HEK293 (cell line): ENCODE data around the gene NAT8.
"Not testable (repeated sequence)": the region's sequence is repeated elsewhere in the genome, so short reads cannot be mapped to it uniquely, and the experiment has no call there.

ENCODE experiments used
- CTCF ChIA-PET: fragments of 350-600 bp; formaldehyde crosslinking; extraction: SDS; loops from one replicate; lab custom pipeline; 2021; ENCODE audit warnings: antibody characterized with exemption; lab: Yijun Ruan, JAX
- POLR2A ChIA-PET: fragments of 300-600 bp; formaldehyde crosslinking; extraction: SDS; loops from one replicate; lab custom pipeline; 2020; ENCODE audit warnings: antibody characterized with exemption, inconsistent platforms; lab: Yijun Ruan, JAX
- H3K27ac ChIP-seq: fragments of 200-500 bp; sonication (Bioruptor generic); 2 replicates; pipeline ENCODE4 v1.5.1; 2014; ENCODE audit warnings: low read depth, low read length, control low read depth, inconsistent platforms; ENCODE audit errors: extremely low read depth
- H3K36me3 ChIP-seq, 2 experiments: fragments of 200-500 bp in 1 of 2; sonication (Bioruptor generic) in 1 of 2; 1 replicate in 1 of 2; 2 replicates in 1 of 2; pipeline ENCODE4 v1.5.1; 2014 to 2017; ENCODE audit warnings: inconsistent platforms in 2 of 2, low read length in 2 of 2; ENCODE audit not compliant: control insufficient read depth in 2 of 2, insufficient read depth in 1 of 2
- H3K4me1 ChIP-seq: fragments of 200-500 bp; sonication (Bioruptor generic); 2 replicates; pipeline ENCODE4 v1.5.1; 2014; ENCODE audit warnings: mild to moderate bottlenecking, low read length, inconsistent platforms; ENCODE audit not compliant: control insufficient read depth, insufficient read depth
- H3K4me3 ChIP-seq: 2 replicates; pipeline ENCODE4 v1.5.1; 2011; ENCODE audit warnings: low read depth, mild to moderate bottlenecking, control low read depth, low read length, moderate library complexity
- H3K9me3 ChIP-seq: fragments of 200-500 bp; sonication (Bioruptor generic); 2 replicates; pipeline ENCODE4 v1.5.1; 2014; ENCODE audit warnings: low read depth, low read length, inconsistent platforms; ENCODE audit not compliant: control insufficient read depth, insufficient read depth
- ATF2 ChIP-seq: fragments of 450-650 bp; formaldehyde crosslinking; IDR thresholded peaks from 2 replicates; pipeline ENCODE4 v1.5.1; 2016; ENCODE audit warnings: missing biosample characterization, missing genetic modification characterization, low read depth
- EGR2 ChIP-seq: fragments of 450-650 bp; formaldehyde crosslinking; IDR thresholded peaks from 2 replicates; pipeline ENCODE4 v1.5.1; 2016; ENCODE audit warnings: low read depth, missing biosample characterization, missing genetic modification characterization
- GLIS1 ChIP-seq: fragments of 450-650 bp; formaldehyde crosslinking; IDR thresholded peaks from 2 replicates; pipeline ENCODE4 v1.5.1; 2016; ENCODE audit warnings: missing biosample characterization, missing genetic modification characterization
- MEIS1 ChIP-seq: sonication (generic); formaldehyde crosslinking; IDR thresholded peaks from 2 replicates; pipeline ENCODE4 v1.8.1; 2022; ENCODE audit warnings: missing genetic modification reagents, mild to moderate bottlenecking, borderline replicate concordance
- MYNN ChIP-seq: fragments of 450-650 bp; formaldehyde crosslinking; IDR thresholded peaks from 2 replicates; pipeline ENCODE4 v1.5.1; 2016; ENCODE audit warnings: missing biosample characterization, missing genetic modification characterization, borderline replicate concordance
- OSR2 ChIP-seq: fragments of 450-650 bp; formaldehyde crosslinking; IDR thresholded peaks from 2 replicates; pipeline ENCODE4 v1.5.1; 2016; ENCODE audit warnings: missing biosample characterization, missing genetic modification characterization
- PBX3 ChIP-seq: sonication (generic); formaldehyde crosslinking; IDR thresholded peaks from 2 replicates; pipeline ENCODE4 v1.8.1; 2022; ENCODE audit warnings: mild to moderate bottlenecking, moderate library complexity, missing genetic modification reagents
- TRIM28 ChIP-seq: IDR thresholded peaks from 2 replicates; pipeline ENCODE4 v1.6.1; 2011; ENCODE audit warnings: low read length, control low read depth, borderline replicate concordance
- WT1 ChIP-seq: fragments of 450-650 bp; formaldehyde crosslinking; IDR thresholded peaks from 2 replicates; pipeline ENCODE4 v1.5.1; 2016; ENCODE audit warnings: missing biosample characterization, missing genetic modification characterization
- ZFHX2 ChIP-seq: fragments of 450-650 bp; formaldehyde crosslinking; conservative IDR thresholded peaks from 2 replicates; pipeline ENCODE4 v1.5.1; 2016; ENCODE audit warnings: missing biosample characterization, missing genetic modification characterization
- ZNF121 ChIP-seq: fragments of 450-650 bp; formaldehyde crosslinking; IDR thresholded peaks from 2 replicates; pipeline ENCODE4 v1.5.1; 2016; ENCODE audit warnings: missing biosample characterization, missing genetic modification characterization
- ZNF138 ChIP-seq: fragments of 450-650 bp; formaldehyde crosslinking; IDR thresholded peaks from 2 replicates; pipeline ENCODE4 v1.5.1; 2016; ENCODE audit warnings: missing biosample characterization, missing genetic modification characterization, borderline replicate concordance
- ZNF16 ChIP-seq: fragments of 450-650 bp; formaldehyde crosslinking; IDR thresholded peaks from 2 replicates; pipeline ENCODE4 v1.5.1; 2016; ENCODE audit warnings: low read depth, missing biosample characterization, missing genetic modification characterization
- ZNF175 ChIP-seq: fragments of 450-650 bp; formaldehyde crosslinking; IDR thresholded peaks from 2 replicates; pipeline ENCODE4 v1.5.1; 2016; ENCODE audit warnings: missing biosample characterization, missing genetic modification characterization
- ZNF266 ChIP-seq: fragments of 450-650 bp; formaldehyde crosslinking; IDR thresholded peaks from 2 replicates; pipeline ENCODE4 v1.5.1; 2016; ENCODE audit warnings: missing biosample characterization, missing genetic modification characterization, low read depth
- ZNF510 ChIP-seq: fragments of 450-650 bp; formaldehyde crosslinking; IDR thresholded peaks from 2 replicates; pipeline ENCODE4 v1.5.1; 2018; ENCODE audit warnings: mild to moderate bottlenecking, missing genetic modification characterization, missing biosample characterization; ENCODE audit not compliant: insufficient replicate concordance
- ZNF585B ChIP-seq: fragments of 450-650 bp; formaldehyde crosslinking; IDR thresholded peaks from 2 replicates; pipeline ENCODE4 v1.5.1; 2016; ENCODE audit warnings: missing biosample characterization, missing genetic modification characterization
- ZNF600 ChIP-seq: fragments of 450-650 bp; formaldehyde crosslinking; IDR thresholded peaks from 2 replicates; pipeline ENCODE4 v1.5.1; 2016; ENCODE audit warnings: missing biosample characterization, missing genetic modification characterization
- ZNF610 ChIP-seq: fragments of 450-650 bp; formaldehyde crosslinking; IDR thresholded peaks from 2 replicates; pipeline ENCODE4 v1.5.1; 2016; ENCODE audit warnings: missing biosample characterization, missing genetic modification characterization, borderline replicate concordance
- ZNF704 ChIP-seq: fragments of 450-650 bp; formaldehyde crosslinking; IDR thresholded peaks from 2 replicates; pipeline ENCODE4 v1.5.1; 2016; ENCODE audit warnings: missing biosample characterization, missing genetic modification characterization
- ZNF707 ChIP-seq: fragments of 450-650 bp; formaldehyde crosslinking; IDR thresholded peaks from 2 replicates; pipeline ENCODE4 v1.5.1; 2016; ENCODE audit warnings: missing biosample characterization, missing genetic modification characterization

Gene NAT8

GRCh38 chr2:73614105-73614504, 28.1 kb downstream of the NAT8 start:
- POLR2A ChIA-PET = no interaction called here
- CTCF ChIA-PET = no interaction called here

GRCh38 chr2:73611867-73612266, 30.4 kb downstream of the NAT8 start:
- ChIA-PET CTCF (no interaction called here), POLR2A (no interaction called here)
- H3K9me3 ChIP-seq = no peaks in the 10 kb centered on the region
- H3K4me3 ChIP-seq = no peak overlapping the region
- no peak overlapping the region for H3K27ac ChIP-seq
- peaks cover 0 to 9% of the 10 kb centered on the region in 2 experiments; a peak in 1 of 3 replicates for H3K36me3 ChIP-seq
- H3K4me1 ChIP-seq = peaks cover 5% of the 10 kb centered on the region
- no peak for TF ChIP-seq ATF2
- peak; percentile 41; the same call in 1 of the 2 replicates for TF ChIP-seq WT1 (tag by site-specific recombination)
- TF ChIP-seq ZNF585B (tag by site-specific recombination) = no peak
- no peak for TF ChIP-seq ZNF600 (tag by site-specific recombination)

More at GRCh38 chr2:73614105-73614504, 28.1 kb downstream of the NAT8 start:
- Histone ChIP-seq H3K4me3 (no peak overlapping the region), H3K36me3 (no peaks in the 10 kb centered on the region), H3K9me3 (no peaks in the 10 kb centered on the region), H3K27ac (no peak overlapping the region), H3K4me1 (peaks cover 5% of the 10 kb centered on the region)
- TF ChIP-seq ZNF266 (tag by site-specific recombination) (no peak), PBX3 (CRISPR knock-in tag) (no peak), ZNF707 (no peak), OSR2 (tag by site-specific recombination) (no peak), ZNF704 (tag by site-specific recombination) (no peak), ZNF16 (no peak)

- TF ChIP-seq MYNN = no peak
- TF ChIP-seq EGR2 (tag by site-specific recombination) = peak; percentile 45; the same call in 1 of the 2 replicates
- TF ChIP-seq ZFHX2 (tag by site-specific recombination) = peak; percentile 34; the same call in 1 of the 2 replicates
- ChIA-PET CTCF (interaction anchor here (0.7 kb wide), 1 partner anchor 199 kb away, joined by 4 read pairs; no protein-coding TSS in a partner anchor), POLR2A (no interaction called here)
- no peak overlapping the region for H3K4me3 ChIP-seq
- H3K36me3 ChIP-seq = peaks cover 0 to 9% of the 10 kb centered on the region in 2 experiments; a peak in 1 of 3 replicates
- H3K27ac ChIP-seq = no peak overlapping the region
- H3K9me3 ChIP-seq = no peaks in the 10 kb centered on the region
- H3K4me1 ChIP-seq = peaks cover 5% of the 10 kb centered on the region
Observed at GRCh38 chr2:73611193-73611592, 31.0 kb downstream of the NAT8 start.

GRCh38 chr2:73610111-73610510, 32.1 kb downstream of the NAT8 start:
- ChIA-PET CTCF (interaction anchor here (0.6 kb wide), 2 partner anchors 9 to 82 kb away, joined by 3 to 5 read pairs; no protein-coding TSS in a partner anchor), POLR2A (no interaction called here)
- Histone ChIP-seq H3K9me3 (no peaks in the 10 kb centered on the region), H3K4me3 (no peak overlapping the region), H3K4me1 (peaks cover 5% of the 10 kb centered on the region), H3K27ac (no peak overlapping the region), H3K36me3 (peaks cover 0 to 9% of the 10 kb centered on the region in 2 experiments; a peak in 1 of 3 replicates)
- TF ChIP-seq ZNF610 (no peak), GLIS1 (tag by site-specific recombination) (no peak), ZNF138 (no peak), TRIM28 (no peak), ZNF704 (tag by site-specific recombination) (no peak), ZNF175 (tag by site-specific recombination) (no peak), MEIS1 (CRISPR knock-in tag) (no peak), ZNF510 (tag by site-specific recombination) (no peak), ZNF121 (tag by site-specific recombination) (no peak)

GRCh38 chr2:73604589-73604988, 37.6 kb downstream of the NAT8 start:
- H3K4me1 ChIP-seq, H3K27ac ChIP-seq, POLR2A ChIA-PET, H3K4me3 ChIP-seq, H3K9me3 ChIP-seq: not testable (repeated sequence)
- peaks cover 0 to 37% of the 10 kb centered on the region in 2 experiments; a peak in 2 of 3 replicates for H3K36me3 ChIP-seq
- CTCF ChIA-PET = interaction anchor here (0.7 to 1.1 kb wide), 2 partner anchors 11 to 61 kb away, joined by 3 read pairs; no protein-coding TSS in a partner anchor
